ENCODE measurements around the gene DGKD. TPM values are rescaled to one million over a fixed set of nuclear protein-coding genes. Genes with fewer than 3 reads are reported as not detected.
"Not testable (repeated sequence)": the region's sequence is repeated elsewhere in the genome, so short reads cannot be mapped to it uniquely, and the experiment has no call there.

The DGKD gene
- polyA plus RNA-seq, 12 donors: 20.4 to 33.3 (median 25.0) TPM; not detected in 1

- DNase-seq: no peak
Observed at GRCh38 chr2:233358335-233358734, 4.0 kb downstream of the DGKD start.

GRCh38 chr2:233358947-233359346 lies 4.7 kb downstream of the DGKD start:
- no peak for DNase-seq

DNA sequence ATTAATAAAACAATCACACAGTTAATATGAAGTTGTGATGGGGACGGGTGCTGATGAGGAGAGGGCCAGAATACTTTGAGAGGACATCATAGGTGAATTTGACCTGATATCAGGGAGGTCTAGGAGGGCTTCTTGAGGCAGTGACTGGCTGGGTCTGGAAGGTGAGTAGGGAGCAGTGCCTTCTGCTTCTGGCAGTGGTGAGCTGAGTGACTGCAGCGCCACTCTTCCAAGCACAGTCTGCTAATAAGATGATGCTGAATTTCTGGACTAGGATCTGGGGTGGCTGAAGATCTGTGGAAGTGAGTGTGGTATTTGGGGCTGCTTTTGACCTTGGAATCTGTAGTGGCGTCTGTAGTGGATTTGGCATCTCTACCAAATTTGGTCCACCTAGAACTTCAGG lies 5.5 kb downstream of the DGKD start:
- DNase-seq: no peak

DNA sequence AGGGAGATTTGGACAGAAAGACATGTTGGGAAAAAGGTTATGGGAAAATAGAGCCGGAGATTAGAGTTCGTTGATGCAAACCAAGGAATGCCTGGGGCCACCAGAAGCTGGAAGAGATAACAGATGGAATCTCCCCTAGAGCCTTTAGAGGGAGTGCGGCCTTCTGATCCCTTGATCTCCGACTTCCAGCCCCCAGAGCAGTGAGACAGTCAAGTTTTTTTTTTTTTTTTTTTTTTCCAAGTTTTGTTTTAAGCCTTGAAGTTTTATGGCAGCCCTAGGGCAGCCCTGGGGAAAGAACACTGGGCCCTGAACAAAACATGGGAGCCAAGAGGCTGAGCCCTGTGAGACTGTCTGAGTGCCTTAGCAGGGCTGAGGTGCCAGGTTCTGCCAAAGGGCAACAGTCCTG lies 6.5 kb downstream of the DGKD start:
- no peak for DNase-seq

DNA sequence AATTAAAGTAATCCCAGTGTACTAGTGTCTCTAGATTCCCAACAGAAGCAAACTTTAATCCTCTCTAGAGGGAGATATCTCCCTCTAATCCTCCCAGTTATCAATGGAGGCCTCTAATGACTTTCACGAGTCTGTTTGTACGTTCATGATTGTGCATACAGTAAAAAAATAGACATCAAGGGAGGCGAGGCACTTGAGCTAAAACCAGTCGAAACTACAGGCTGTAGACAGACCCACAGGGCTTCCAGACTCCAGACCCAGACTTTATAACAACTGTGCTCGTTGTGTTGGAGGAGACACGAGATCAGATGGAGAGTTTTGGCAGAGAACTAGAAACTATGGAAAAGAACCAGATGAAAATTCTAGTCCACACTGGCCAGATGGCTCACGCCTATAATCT lies 7.0 kb downstream of the DGKD start:
- DNase-seq: no peak

GRCh38 chr2:233362742-233363141 lies 8.4 kb downstream of the DGKD start:
- no peak for DNase-seq

DNA sequence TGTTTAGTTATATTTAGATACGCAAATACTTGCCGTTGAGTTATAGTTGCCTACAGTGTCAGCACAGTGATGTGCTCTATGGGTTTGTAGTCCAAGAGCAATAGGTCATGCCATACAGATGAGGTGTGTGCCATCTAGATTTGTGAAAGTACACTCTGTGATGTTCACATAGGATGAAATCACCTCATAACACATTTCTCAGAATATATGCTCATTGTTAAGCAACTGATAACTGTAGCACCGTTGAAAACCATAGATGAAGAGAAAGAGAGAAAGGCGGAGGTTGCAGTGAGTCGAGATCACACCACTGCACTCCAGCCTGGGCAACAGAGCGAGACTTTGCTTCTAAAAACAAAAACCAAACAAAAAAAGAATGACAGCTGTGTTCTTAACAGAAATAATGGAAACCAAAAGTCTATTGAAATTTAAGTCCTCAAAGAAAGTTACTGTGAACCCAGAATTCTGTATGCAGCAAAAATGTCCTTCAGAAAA lies 9.5 kb downstream of the DGKD start:
- DNase-seq: no peak

DNA sequence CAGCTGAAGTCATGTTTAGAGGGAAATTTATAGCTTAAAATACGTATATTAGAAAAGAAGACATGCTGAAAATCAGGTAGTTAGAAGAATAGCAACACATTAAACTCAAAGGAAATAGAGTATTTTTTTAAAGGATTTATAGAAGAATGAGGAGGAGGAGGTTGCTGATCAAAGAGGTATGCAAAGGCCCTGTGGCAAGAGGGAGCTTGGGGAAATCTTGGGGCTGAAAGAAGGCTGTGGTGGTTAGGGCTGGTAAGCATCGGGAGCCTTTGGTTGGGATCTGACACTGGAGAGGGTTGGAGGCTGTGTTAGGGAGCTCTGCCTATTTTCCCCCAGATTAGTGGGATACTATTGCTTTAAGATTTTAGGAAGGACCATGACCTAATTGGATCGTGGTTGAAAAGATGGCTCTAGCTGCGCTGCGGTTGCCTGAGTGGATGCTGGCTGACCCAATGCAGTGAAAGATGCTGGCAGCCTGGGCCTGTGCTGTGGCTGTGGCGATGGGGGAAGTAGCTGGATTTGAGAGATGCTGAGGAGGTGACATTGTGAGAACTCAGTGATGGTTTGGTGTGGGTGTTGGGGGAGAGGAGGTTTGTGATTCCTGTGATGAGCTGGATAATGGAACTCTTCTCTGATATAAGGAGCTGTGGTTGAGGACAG lies 11.7 kb downstream of the DGKD start:
- no peak for DNase-seq

DNA sequence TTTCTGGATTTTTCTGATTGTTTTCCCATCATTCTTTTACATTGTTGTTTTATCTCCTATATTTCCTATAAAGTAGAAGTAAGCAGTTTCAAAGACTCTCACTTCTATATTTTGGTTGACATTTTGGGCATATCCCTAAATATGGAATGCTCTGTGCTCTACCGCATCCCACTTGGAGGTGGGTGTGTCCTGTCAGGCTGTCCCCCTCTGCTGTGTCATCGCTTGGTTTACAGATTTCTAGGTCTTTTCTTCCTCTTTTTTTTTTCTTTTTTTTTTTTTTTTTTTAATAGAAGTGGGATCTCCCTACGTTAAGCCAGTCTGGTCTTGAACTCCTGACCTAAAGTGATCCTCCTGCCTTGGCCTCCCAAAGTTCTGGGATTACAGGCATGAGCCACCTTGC lies 13.3 kb downstream of the DGKD start:
- DNase-seq: no peak

DNA sequence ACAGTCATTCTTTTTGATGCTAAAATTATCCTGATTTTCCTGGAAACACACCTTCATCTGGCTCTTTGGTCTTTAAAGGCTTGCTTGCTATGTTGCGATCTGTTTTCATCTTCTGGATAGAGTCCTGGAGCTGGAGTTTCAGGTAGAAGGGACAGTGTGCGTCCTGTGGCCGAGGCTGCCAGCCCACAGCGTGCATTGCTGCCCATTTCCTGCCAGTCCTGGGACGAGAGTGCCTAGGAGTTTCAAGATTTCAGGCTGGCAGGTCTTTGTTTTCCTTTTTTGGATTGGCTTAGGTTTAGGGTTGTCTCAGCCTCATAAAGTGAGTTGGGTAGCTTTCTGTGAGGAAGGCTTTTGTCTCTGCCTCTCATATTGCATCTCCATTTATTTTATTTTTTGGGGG lies 14.5 kb downstream of the DGKD start:
- no peak for DNase-seq

- no peak for DNase-seq
Observed at GRCh38 chr2:233369462-233369861, 15.2 kb downstream of the DGKD start.

GRCh38 chr2:233369897-233370685 lies 15.8 kb downstream of the DGKD start:
- no peak for DNase-seq

GRCh38 chr2:233371641-233372040 lies 17.3 kb downstream of the DGKD start:
- no peak for DNase-seq

GRCh38 chr2:233372855-233373254 lies 18.6 kb downstream of the DGKD start:
- DNase-seq: no peak

DNA sequence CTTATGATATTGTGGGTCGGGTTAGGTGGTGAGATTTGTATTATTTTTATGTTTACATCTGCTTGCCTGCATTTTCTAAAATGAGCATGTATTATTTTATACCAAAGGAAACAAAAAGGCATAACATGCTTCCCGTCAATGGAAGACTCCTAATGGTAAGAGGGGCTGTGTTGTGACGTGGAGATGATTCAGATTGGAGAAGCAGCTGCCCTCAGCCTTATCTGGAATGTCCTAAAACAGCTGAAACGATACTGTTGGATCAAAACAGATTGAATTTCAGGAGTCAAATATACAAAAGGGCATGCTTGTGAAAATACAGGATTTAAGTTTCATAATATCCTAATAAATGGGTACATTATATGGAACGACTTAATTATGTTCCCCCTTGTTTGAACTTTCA lies 19.0 kb downstream of the DGKD start:
- DNase-seq: no peak

DNA sequence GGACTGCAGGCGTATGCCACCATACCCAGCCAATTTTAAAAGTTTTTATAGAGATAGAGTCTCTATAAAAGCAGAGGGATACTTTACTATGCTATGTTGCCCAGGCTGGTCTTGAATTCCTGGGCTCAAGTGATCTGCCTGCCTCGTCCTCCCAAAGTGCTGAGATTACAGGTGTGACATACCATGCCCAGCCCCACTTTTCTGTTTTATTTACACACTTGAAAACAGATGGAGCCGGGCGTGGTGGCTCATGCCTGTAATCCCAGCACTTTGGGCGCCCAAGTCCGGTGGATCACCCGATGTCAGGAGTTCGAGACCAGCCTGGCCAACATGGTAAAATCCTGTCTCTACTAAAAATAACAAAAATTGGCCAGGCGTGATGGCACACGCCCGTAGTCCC lies 20.5 kb downstream of the DGKD start:
- not testable (repeated sequence) for DNase-seq

- no peak for DNase-seq
Observed at GRCh38 chr2:233375490-233376314, 21.4 kb downstream of the DGKD start.

GRCh38 chr2:233379034-233379433 lies 24.7 kb downstream of the DGKD start:
- no peak for DNase-seq

- no peak for DNase-seq
Observed at GRCh38 chr2:233379441-233379840, 25.1 kb downstream of the DGKD start.

DNA sequence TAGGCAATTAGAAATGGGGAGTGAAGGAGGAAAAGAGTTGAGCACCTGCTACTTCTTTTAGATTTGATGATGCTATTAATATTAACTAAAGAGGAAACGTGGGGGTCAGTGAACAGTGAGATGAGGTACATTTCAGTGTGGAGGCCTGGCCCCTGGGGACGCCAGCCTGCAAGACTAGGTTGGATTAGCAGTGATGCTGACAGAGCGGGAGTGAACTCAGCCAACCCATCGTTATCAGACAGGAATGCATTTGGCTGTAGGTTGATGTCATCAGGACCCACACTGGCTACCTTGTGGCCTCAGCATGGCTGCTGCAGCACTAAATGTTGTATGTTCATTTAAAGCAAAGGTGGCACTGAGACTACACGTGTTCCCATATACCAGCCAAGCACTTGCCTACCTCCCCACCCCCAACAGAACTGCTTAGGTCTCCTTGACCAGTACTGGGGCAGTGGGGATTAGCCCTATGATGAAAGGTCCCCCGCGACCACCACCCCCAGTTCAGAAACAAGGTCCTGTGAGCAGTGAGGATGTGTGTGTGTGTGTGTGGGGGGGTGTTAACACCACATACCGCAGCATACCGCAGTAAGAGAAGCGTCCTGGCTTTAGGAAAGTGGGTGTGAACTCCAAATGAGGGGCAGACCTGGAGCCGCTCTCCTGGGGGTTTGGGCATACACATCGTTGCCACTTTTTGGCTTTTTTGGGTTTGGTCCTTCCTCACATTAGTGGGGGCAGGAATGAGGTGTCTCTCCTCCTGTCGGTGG lies 26.0 kb downstream of the DGKD start:
- DNase-seq: no peak

- DNase-seq: no peak
Observed at GRCh38 chr2:233380995-233381637, 26.8 kb downstream of the DGKD start.
